ENCODE data around the gene ATCAY.
"Not testable (repeated sequence)": the region's sequence is repeated elsewhere in the genome, so short reads cannot be mapped to it uniquely, and the experiment has no call there.

- not testable (repeated sequence) for TF ChIP-seq BHLHE40 (IDR thresholded peaks at IDR 0.05; ENCODE audit: low read depth, low read length); CHD4 (IDR thresholded peaks at IDR 0.05; ENCODE audit: borderline replicate concordance); POLR2A (IDR thresholded peaks at IDR 0.05; ENCODE audit: low read length); CTCF (IDR thresholded peaks at IDR 0.05); REST (IDR thresholded peaks at IDR 0.05); PBX3 (IDR thresholded peaks at IDR 0.05); HOXB5 (CRISPR knock-in tag; IDR thresholded peaks at IDR 0.05); JUNB (IDR thresholded peaks at IDR 0.05); CEBPB (IDR thresholded peaks at IDR 0.05)
Measured at GRCh38 chr19:3967983-3968382, 87.5 kb downstream of the ATCAY start.

Measured in A549 (cell line).